ENCODE results near the gene PLP2. TPM values are rescaled to one million over a fixed set of nuclear protein-coding genes. Genes with fewer than 3 reads are reported as not detected.

Gene PLP2
- total and polyA plus RNA-seq, 2 experiments from 2014 or later: 27.5 to 110 TPM

DNA sequence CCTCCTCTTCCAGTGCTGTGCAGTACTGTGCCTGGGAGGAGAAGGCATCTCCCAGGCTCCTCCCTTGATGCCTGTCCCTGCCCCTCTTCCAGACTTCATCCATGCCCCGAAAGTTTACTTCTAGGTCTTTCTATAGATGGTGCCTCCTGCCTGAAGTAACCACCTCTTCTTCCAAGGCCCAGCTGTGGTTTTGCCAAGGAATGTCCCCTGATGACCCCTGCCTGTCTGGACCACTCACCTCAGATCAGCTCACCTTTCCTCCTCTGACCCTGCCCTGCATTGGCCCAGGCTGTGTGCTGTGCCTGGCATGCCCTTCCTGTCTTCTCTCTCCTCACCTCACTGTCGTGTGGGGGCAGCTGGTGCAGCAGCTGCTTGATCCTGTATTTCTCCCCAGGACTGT lies 7.7 kb downstream of the PLP2 start:
- H3K27ac ChIP-seq: no peak overlapping the region

DNA sequence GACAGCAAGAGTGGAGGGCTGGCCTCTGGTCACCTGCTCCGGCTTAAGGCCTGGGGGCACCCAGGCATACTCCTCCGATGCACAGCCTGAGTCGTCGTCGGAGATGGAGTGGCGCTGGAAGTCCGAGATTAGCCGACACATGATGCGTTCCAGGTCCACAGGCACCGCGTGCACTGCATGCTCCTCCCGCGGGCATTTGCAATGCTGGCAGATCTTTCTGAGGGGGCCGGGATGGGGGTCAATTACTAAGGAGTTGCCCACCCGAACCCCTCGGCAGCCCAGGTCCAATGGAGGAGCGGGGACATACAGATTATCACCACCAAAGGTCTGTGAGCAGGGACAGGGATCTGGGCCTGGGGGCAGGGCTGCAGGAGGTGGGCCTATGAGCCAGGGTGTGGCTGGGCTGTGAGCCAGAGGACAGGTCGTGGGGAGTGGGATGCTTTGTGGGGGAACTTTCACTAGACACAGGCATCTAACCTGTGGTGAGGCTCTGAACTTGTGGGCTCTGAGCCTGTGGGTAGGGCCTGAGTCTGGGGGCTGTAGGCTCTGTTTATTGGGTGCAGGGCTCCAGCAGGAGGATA lies 12.1 kb downstream of the PLP2 start:
- no peaks in the 10 kb centered on the region for H3K9me2 ChIP-seq (replicated peaks; ENCODE audit: insufficient read depth)
- no peaks in the 10 kb centered on the region for H3K4me1 ChIP-seq (ENCODE audit: insufficient read depth)
- no peaks in the 10 kb centered on the region for H3K36me3 ChIP-seq (replicated peaks; ENCODE audit: insufficient read depth, low read depth)
- no peaks in the 10 kb centered on the region for H3K27me3 ChIP-seq
- H3K27ac ChIP-seq: no peak overlapping the region
- H3K79me2 ChIP-seq: no peaks in the 10 kb centered on the region
- no peak overlapping the region for H3K4me3 ChIP-seq
- H3K4me2 ChIP-seq: peak overlapping the region; percentile 86
- no peaks in the 10 kb centered on the region for H3K9me3 ChIP-seq (ENCODE audit: low read depth)
- 85% methylated on average over 13 of the region's 18 CpGs for WGBS (ENCODE audit: low lambda C conversion rate, missing lambda C conversion rate)
- no peaks in the 10 kb centered on the region for H4K20me1 ChIP-seq (ENCODE audit: insufficient read depth, poor library complexity, severe bottlenecking)
- TF ChIP-seq, protein P1, sequence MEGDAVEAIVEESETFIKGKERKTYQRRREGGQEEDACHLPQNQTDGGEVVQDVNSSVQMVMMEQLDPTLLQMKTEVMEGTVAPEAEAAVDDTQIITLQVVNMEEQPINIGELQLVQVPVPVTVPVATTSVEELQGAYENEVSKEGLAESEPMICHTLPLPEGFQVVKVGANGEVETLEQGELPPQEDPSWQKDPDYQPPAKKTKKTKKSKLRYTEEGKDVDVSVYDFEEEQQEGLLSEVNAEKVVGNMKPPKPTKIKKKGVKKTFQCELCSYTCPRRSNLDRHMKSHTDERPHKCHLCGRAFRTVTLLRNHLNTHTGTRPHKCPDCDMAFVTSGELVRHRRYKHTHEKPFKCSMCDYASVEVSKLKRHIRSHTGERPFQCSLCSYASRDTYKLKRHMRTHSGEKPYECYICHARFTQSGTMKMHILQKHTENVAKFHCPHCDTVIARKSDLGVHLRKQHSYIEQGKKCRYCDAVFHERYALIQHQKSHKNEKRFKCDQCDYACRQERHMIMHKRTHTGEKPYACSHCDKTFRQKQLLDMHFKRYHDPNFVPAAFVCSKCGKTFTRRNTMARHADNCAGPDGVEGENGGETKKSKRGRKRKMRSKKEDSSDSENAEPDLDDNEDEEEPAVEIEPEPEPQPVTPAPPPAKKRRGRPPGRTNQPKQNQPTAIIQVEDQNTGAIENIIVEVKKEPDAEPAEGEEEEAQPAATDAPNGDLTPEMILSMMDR (IDR thresholded peaks at IDR 0.05; ENCODE audit: poor library complexity): no peak
- no peak for TF ChIP-seq EZH2phosphoT487 (IDR thresholded peaks at IDR 0.05; ENCODE audit: low read depth, severe bottlenecking, unreplicated experiment)
- no peak for TF ChIP-seq EZH2 (IDR thresholded peaks at IDR 0.05; ENCODE audit: borderline replicate concordance)
- DNase-seq (ENCODE audit: low spot score): no peak
- H2AFZ ChIP-seq: no peak overlapping the region

More for the DNA sequence above, 7.7 kb downstream of the PLP2 start:
- H3K4me2 ChIP-seq: no peak overlapping the region
- no peaks in the 10 kb centered on the region for H3K4me1 ChIP-seq (ENCODE audit: insufficient read depth)
- H3K4me3 ChIP-seq: no peak overlapping the region
- H3K27me3 ChIP-seq: no peaks in the 10 kb centered on the region
- H2AFZ ChIP-seq: no peak overlapping the region
- no peaks in the 10 kb centered on the region for H3K9me3 ChIP-seq (ENCODE audit: low read depth)
- 72% methylated on average over 2 of the region's 2 CpGs for WGBS (ENCODE audit: low lambda C conversion rate, missing lambda C conversion rate)
- H4K20me1 ChIP-seq (ENCODE audit: insufficient read depth, poor library complexity, severe bottlenecking): no peaks in the 10 kb centered on the region
- TF ChIP-seq EZH2 (IDR thresholded peaks at IDR 0.05; ENCODE audit: borderline replicate concordance) (no peak), EZH2phosphoT487 (IDR thresholded peaks at IDR 0.05; ENCODE audit: low read depth, severe bottlenecking, unreplicated experiment) (no peak)
- TF ChIP-seq, protein P1 (IDR thresholded peaks at IDR 0.05; ENCODE audit: poor library complexity): no peak
- DNase-seq (ENCODE audit: low spot score): no peak
- no peaks in the 10 kb centered on the region for H3K9me2 ChIP-seq (replicated peaks; ENCODE audit: insufficient read depth)
- no peaks in the 10 kb centered on the region for H3K79me2 ChIP-seq
- H3K36me3 ChIP-seq (replicated peaks; ENCODE audit: insufficient read depth, low read depth): no peaks in the 10 kb centered on the region

DNA sequence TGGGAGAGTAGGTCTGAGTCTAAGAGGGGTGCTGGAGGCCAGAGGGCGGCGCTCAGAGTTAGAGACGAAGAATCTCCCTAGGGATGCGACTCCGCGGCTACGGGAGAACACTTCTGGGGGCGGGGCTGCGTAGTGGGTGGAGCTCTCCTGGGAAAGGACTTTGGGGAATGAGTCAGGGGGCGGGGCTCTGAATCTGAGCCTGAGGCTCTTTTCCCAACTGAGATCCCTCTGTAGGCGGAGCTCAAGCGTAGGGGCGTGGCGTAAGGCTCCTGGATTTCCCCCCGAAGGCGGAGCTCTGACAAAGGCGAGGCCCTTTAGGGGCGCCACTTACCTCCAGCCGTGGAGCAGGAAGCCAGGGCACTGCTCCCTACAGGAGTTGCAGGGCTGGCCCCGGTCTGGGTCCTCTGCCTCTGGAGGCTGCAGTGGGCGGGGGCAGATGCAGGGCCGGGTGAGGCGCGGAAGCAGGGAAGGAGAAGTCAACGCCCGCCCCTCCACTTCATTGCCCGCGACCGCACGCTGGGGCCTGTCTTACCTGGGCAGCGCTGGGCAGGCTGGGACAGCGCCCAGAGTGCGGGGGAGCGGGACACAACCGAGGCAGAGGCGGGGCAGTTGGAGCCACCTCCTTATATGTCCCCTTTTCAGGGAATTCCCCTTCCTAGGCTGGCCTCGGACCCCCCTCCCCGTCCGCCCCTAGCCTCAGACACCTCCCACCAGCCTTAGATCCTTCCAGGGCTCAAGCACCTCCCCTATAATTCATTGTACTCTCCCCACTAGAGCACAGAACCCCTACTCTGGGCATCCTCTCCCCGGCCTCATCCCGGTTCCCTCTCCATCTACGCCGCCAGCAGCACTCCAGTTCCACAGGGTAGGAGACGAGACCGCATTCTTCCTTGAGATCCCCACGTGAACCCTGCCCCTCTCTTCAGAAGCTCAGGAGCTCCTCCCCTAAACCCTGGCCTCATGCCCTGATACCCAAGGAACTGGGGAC lies 12.9 kb downstream of the PLP2 start:
- Histone ChIP-seq H3K27ac (peak overlapping the region; percentile 45), H3K4me2 (peak overlapping the region; percentile 86)
- DNase-seq (ENCODE audit: low spot score): peak; percentile 93

More for the DNA sequence above, 12.9 kb downstream of the PLP2 start:
- Histone ChIP-seq H3K9me3 (ENCODE audit: low read depth) (no peaks in the 10 kb centered on the region), H3K9me2 (replicated peaks; ENCODE audit: insufficient read depth) (no peaks in the 10 kb centered on the region), H3K36me3 (replicated peaks; ENCODE audit: insufficient read depth, low read depth) (no peaks in the 10 kb centered on the region), H3K79me2 (no peaks in the 10 kb centered on the region), H3K4me1 (ENCODE audit: insufficient read depth) (no peaks in the 10 kb centered on the region), H3K4me3 (no peak overlapping the region), H3K27me3 (no peaks in the 10 kb centered on the region), H2AFZ (no peak overlapping the region), H4K20me1 (ENCODE audit: insufficient read depth, poor library complexity, severe bottlenecking) (no peaks in the 10 kb centered on the region)
- WGBS (ENCODE audit: low lambda C conversion rate, missing lambda C conversion rate): 60% methylated on average over 43 of the region's 46 CpGs
- no peak for TF ChIP-seq EZH2phosphoT487 (IDR thresholded peaks at IDR 0.05; ENCODE audit: low read depth, severe bottlenecking, unreplicated experiment)
- TF ChIP-seq EZH2 (IDR thresholded peaks at IDR 0.05; ENCODE audit: borderline replicate concordance): no peak
- TF ChIP-seq, protein P1 (IDR thresholded peaks at IDR 0.05; ENCODE audit: poor library complexity): no peak
